ENCODE data around the gene PRCD.

- TF ChIP-seq, protein P1, sequence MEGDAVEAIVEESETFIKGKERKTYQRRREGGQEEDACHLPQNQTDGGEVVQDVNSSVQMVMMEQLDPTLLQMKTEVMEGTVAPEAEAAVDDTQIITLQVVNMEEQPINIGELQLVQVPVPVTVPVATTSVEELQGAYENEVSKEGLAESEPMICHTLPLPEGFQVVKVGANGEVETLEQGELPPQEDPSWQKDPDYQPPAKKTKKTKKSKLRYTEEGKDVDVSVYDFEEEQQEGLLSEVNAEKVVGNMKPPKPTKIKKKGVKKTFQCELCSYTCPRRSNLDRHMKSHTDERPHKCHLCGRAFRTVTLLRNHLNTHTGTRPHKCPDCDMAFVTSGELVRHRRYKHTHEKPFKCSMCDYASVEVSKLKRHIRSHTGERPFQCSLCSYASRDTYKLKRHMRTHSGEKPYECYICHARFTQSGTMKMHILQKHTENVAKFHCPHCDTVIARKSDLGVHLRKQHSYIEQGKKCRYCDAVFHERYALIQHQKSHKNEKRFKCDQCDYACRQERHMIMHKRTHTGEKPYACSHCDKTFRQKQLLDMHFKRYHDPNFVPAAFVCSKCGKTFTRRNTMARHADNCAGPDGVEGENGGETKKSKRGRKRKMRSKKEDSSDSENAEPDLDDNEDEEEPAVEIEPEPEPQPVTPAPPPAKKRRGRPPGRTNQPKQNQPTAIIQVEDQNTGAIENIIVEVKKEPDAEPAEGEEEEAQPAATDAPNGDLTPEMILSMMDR (IDR thresholded peaks at IDR 0.05), result no peak
- TF ChIP-seq POLR2AphosphoS5 (IDR thresholded peaks at IDR 0.05; ENCODE audit: low read depth, low read length) (no peak), TCF12 (IDR thresholded peaks at IDR 0.05) (no peak), USF2 (IDR thresholded peaks at IDR 0.05; ENCODE audit: borderline replicate concordance, low read depth, low read length) (no peak), RCOR1 (IDR thresholded peaks at IDR 0.05; ENCODE audit: low read length) (no peak), TAF1 (IDR thresholded peaks at IDR 0.05; ENCODE audit: borderline replicate concordance, low read depth, low read length) (no peak), EP300 (IDR thresholded peaks at IDR 0.05; ENCODE audit: borderline replicate concordance in 1 of 2, low read depth in 1 of 2, low read length in 1 of 2) (no peak), MEF2A (IDR thresholded peaks at IDR 0.05; ENCODE audit: borderline replicate concordance, low read depth) (no peak), JUND (IDR thresholded peaks at IDR 0.05) (no peak), PBX3 (IDR thresholded peaks at IDR 0.05) (no peak), FOXJ3 (CRISPR knock-in tag; IDR thresholded peaks at IDR 0.05) (0 out of 2 replicates have a peak, but pooled peaks have one; percentile 6), CHD2 (IDR thresholded peaks at IDR 0.05; ENCODE audit: low read length, partially characterized antibody) (no peak), FOSL2 (IDR thresholded peaks at IDR 0.05; ENCODE audit: borderline replicate concordance, low read depth) (no peak)
Observed at GRCh38 chr17:76531486-76532038, 8.3 kb upstream of the PRCD start.

All from SK-N-SH (cell line).